GM12865 (cell line): ENCODE results near the gene ANKRD36.
"Not testable (repeated sequence)": the region's sequence is repeated elsewhere in the genome, so short reads cannot be mapped to it uniquely, and the experiment has no call there.

Experiments
- DNase-seq: peaks from one replicate; pipeline ENCODE4 v3.0.0; 2010; ENCODE audit warnings: low read depth
- H3K4me3 ChIP-seq: 2 replicates; pipeline ENCODE4 v1.5.1; 2011; ENCODE audit warnings: mild to moderate bottlenecking, low read depth, low read length, control low read depth
- TF ChIP-seq, protein P1 (sequence below): IDR thresholded peaks from 2 replicates; pipeline ENCODE4 v1.5.1; 2011; ENCODE audit warnings: low read length, control low read depth, low read depth, inconsistent platforms; ENCODE audit not compliant: insufficient read depth; ENCODE audit errors: missing control alignments

ANKRD36 gene

DNA sequence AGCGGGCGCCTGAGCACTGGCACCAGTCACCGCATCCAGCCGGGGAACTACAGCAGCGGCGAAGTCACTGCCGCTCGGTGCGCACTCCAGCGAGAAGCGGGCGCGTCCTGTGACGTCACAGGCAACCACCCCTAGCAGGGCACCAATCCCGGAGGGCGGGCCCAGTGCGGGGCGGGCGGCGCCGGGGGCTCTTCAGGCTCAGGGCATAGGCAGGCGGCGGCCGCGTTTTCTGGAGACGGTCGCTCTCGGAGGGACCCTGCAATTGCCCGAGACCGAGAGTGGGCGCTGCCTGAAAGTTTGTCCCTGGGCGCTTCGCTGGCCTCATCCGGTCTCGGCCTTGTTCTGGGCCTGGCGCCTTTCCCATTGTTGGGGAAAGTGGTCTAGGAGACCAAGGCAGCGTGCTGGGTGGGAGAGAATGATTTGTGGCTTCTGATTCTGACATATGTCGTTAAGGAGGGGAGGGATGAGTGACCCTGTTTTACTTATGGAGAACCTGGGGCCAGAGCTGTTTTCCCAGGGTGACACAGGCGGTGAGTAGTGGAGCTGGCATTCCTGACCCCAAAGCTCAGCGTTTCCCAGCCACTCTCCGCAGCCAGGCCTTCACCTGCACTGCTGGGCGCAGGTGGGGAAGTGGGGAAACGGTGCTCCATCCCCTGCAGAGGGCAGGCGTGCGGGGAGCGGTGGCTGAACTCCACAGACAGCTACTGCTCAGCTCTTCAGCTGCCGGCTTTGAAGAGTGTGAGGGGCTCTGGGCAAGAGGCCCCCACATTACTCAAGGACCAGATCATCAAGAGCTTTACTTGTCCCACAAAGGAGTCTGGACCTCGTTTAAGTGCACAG is 18.0 kb upstream of the ANKRD36 start, which contains the start of gene FAHD2B:
FAHD2B (minus strand) TSS at position 111 of the 840 bp plus-strand sequence. CDS start 3,176 bp downstream, outside the sequence.
- peak; percentile 76 for DNase-seq
- peak within 1 kb of the TSS; percentile 39 for H3K4me3 ChIP-seq

DNA sequence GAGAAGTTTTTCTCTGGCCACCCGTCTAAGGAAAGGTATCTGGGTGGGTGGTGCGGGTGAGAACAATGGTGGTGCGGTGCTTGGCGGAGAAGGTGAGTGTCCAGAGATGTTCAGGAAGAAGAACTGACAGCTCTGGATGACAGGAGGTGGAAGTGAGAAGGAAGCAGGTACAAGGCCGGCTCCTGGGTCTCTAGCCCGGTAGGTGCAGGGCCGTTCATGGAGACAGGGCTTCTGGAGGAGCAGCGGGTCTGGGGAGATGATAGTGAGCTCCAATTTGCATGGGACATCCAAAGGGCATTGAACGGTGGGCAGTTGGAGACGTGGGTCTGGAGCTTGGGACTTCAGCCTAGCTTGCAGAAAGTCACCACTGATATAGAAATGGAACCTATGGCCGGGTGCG is 17.3 kb upstream of the ANKRD36 start:
- DNase-seq = no peak
- TF ChIP-seq, protein P1, sequence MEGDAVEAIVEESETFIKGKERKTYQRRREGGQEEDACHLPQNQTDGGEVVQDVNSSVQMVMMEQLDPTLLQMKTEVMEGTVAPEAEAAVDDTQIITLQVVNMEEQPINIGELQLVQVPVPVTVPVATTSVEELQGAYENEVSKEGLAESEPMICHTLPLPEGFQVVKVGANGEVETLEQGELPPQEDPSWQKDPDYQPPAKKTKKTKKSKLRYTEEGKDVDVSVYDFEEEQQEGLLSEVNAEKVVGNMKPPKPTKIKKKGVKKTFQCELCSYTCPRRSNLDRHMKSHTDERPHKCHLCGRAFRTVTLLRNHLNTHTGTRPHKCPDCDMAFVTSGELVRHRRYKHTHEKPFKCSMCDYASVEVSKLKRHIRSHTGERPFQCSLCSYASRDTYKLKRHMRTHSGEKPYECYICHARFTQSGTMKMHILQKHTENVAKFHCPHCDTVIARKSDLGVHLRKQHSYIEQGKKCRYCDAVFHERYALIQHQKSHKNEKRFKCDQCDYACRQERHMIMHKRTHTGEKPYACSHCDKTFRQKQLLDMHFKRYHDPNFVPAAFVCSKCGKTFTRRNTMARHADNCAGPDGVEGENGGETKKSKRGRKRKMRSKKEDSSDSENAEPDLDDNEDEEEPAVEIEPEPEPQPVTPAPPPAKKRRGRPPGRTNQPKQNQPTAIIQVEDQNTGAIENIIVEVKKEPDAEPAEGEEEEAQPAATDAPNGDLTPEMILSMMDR = no peak
- no peak overlapping the region for H3K4me3 ChIP-seq

DNA sequence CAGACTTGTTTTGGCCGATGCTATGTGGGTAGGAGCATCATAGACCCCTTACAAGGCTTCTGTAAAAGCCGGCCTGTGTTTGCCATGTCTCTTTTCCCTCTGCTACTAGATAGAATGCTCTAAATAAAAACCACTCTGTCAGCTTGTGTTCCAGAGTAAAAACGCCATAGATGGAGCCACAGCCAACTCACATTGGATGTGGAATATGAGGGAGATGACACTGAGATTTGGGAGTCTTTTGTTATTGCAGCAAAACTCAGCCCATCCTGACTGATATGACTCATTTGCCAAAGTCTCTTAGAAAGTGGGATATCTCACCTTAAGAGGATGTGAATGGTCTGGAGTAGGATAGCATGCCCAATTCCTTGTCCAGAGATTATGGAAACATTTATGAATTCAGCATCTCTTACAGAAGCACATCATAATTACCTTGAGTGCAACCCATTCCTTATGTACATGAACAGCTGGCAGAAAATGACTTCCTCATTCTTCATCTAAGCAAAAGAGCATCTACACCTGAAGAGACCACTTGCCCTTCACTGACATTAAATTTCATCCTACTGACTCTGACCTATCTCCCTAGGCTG is 14.1 kb upstream of the ANKRD36 start:
- DNase-seq, H3K4me3 ChIP-seq: not testable (repeated sequence)

DNA sequence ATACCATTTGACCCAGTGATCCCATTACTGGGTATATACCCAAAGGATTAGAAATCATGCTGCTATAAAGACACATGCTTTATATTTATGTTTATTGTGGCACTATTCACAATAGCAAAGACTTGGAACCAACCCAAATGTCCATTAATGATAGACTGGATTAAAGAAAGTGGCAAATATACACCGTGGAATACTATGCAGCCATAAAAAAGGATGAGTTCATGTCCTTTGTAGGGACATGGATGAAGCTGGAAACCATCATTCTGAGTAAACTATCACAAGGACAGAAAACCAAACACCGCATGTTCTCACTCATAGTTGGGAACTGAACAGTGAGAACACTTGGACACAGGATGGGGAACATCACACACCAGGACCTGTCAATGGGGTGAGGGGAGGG is 6.1 kb upstream of the ANKRD36 start:
- DNase-seq, H3K4me3 ChIP-seq: not testable (repeated sequence)

DNA sequence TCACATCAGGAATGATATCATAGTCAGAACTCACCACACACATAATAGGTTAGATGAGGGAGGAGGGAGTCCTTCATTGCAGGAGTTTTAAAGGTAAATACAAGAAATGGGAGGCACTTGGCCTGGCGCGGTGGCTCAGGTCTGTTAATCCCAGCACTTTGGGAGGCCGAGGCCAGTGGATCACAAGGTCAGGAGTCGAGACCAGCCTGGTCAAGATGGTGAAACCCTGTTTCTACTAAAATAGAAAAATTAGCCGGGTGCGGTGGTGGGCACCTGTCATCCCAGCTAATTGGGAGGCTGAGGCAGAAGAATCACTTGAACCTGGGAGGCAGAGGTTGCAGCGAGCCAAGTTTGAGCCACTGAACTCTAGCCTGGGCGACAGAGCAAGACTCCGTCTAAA is 1.7 kb upstream of the ANKRD36 start:
- H3K4me3 ChIP-seq, DNase-seq: not testable (repeated sequence)

DNA sequence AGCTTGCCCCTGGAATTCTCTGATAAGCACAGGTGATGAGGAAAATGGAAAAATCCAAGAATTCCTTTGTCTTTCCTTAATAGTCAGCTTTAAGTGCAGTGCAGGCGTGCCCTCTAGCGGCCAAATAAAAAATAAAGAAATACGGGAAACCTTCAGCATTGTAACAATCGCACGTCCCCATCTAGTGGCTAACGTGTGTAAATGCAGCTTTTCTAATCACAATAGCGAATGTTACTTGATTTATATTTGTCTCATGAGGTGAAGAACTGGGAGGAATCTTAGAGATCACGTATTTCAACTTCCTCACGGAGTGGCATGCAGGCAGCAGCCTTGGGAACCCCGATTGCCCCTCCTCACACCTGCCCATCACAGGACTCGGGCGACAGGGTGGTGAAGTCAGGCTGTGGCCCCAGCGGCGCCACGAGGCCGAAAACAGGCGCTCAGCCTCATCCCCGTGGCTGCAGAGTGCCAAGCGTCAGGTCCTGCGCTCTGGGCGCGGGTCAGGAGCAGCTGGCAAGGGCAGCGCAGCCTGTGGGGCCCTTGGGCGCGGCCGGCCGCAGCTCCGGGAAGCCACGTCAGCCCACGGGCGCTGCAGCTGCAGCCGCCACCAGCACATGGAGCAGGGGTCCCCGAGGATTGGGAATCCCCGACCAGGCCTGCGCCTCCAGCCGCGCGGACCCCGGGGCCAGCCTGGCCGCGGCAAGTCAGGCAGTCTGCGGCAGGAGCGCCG is 468 bp upstream of the ANKRD36 start:
- TF ChIP-seq, protein P1 = peak; percentile 54
- DNase-seq = peak; percentile 57
- H3K4me3 ChIP-seq = peak overlapping the region; percentile 76

DNA sequence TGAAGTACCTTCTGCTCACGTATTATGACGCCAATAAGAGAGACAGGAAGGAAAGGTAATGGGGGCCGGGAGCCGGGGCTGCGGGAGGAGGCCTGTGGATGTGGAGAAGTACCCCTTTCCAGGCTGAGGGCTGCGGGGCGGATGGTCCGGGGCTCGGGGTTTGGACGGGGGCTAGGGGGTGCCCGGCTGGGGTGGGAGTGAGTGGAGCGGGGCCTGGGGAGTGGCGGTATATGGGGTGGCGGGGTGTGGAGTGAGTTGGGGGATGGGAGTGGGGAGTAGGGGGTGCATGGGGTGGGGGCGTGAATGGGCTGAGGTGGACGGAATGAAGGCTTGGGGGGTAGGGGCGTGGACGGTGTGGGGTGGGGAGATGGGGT is 916 bp downstream of the ANKRD36 start:
- peak overlapping the region; percentile 73 for H3K4me3 ChIP-seq
- DNase-seq = not testable (repeated sequence)

DNA sequence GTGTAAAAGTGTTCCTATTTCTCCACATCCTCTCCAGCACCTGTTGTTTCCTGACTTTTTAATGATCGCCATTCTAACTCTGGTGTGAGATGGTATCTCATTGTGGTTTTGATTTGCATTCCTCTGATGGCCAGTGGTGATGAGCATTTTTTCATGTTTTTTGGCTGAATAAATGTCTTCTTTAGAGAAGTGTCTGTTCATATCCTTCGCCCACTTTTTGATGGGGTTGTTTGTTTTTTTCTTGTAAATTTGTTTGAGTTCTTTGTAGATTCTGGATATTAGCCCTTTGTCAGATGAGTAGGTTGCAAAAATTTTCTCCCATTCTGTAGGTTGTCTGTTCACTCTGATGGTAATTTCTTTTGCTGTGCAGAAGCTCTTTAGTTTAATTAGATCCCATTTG is 16.1 kb downstream of the ANKRD36 start:
- not testable (repeated sequence) for DNase-seq, H3K4me3 ChIP-seq

DNA sequence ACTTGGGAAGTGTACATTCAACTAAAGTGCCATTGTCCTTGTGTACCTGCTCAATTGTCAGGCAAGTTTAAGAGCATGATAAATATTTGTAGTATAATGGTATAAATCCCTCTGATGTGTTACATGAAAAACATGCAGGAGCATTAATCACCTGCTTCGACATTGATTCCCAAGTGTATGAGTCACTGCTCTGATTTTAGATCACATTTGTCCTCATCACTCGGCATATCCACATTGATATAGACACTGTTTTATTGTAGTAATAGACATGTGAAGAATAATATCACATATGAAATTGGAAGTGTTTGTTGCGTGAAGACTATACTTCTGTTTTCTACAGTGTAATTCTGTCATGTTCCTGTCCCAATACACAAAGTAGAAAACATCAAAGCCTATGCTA is 31.1 kb downstream of the ANKRD36 start:
- not testable (repeated sequence) for DNase-seq

DNA sequence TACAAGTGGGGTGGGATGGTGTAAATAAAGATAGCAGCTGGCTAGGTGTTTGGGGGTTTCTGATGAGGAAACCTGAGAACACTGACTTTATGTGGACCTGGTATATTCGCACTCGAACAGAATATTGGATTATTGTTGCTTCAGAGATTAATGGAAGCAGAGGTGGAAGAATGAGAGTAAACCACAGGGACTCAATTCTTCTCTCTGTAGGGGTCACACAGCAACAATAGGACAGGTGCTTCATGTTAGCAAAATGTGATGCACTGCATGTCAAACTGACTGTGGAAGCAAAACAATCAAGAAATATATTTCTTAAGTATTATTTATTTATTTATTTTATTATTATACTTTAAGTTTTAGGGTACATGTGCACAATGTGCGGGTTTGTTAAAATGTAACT is 53.6 kb downstream of the ANKRD36 start:
- DNase-seq, H3K4me3 ChIP-seq: not testable (repeated sequence)

More for the DNA sequence above, 31.1 kb downstream of the ANKRD36 start:
- not testable (repeated sequence) for H3K4me3 ChIP-seq

DNA sequence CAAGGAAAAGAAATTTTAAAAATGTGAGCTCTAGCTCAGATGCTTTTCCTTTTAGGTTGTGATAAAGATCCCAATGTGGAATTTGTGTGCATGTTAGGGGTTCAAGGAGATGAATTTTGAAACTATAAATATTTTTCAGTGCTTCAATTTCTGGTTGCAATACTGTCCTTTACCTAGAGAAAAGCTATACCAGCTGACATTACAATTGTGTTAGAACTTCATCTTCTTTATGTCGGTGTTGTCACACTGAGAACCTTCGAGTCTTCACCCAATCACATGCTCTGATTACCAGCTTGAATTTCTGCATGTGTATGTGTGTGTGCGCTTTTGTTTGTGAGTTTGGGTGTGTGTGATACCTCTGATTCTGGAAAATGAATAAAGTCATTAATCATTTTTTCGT is 55.0 kb downstream of the ANKRD36 start:
- DNase-seq, H3K4me3 ChIP-seq: not testable (repeated sequence)

DNA sequence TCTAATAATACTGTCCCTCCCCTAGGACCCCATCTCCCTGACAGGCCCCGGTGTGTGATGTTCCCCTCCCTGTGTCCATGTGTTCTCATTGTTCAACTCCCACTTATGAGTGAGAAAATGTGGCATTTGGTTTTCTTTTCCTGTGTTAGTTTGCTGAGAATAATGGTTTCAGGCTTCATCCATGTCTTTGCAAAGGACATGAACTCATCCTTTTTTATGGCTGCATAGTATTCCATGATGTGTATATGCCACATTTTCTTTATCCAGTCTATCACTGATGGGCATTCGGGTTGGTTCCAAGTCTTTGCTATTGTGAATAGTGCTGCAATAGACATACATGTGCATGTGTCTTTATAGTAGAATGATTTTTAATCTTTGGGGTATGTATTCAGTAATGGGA is 55.6 kb downstream of the ANKRD36 start:
- DNase-seq, H3K4me3 ChIP-seq: not testable (repeated sequence)

DNA sequence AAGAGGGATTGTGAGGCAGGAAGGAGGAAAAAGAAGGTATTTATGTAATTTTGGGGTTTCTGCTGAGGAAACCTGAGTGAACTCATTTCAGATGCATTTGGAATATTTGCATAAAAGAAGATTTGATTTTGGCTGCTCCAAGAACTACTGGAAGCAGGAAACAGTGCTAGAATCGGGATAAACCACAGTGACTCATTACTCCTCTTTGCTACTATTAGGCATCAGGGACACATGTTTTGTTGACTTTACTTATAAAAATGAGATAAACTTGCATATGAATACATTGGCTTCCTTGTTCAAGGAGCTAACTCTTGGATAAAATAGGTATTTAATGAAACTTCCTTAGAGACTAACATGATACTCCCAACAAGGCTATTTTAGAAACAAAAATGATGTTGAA is 67.4 kb downstream of the ANKRD36 start:
- DNase-seq = not testable (repeated sequence)

DNA sequence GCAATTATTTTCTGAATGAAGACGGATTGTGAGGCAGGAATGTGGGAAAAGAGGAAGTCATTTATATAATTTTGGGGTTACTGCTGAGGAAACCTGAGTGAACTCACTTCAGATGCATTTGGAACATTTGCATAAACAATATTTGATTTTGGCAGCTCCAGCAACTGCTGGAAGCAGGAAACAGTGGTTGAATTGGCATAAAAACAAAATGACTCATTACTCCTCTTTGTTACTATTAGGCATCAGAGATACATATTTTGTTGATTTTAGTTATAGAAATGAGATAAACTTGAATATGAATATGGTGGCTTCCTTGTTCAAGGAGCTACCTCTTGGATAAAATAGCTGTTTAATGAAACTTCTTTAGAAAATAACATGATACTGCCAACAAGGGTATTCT is 82.4 kb downstream of the ANKRD36 start:
- DNase-seq, H3K4me3 ChIP-seq: not testable (repeated sequence)

More for the DNA sequence above, 67.4 kb downstream of the ANKRD36 start:
- H3K4me3 ChIP-seq = not testable (repeated sequence)

DNA sequence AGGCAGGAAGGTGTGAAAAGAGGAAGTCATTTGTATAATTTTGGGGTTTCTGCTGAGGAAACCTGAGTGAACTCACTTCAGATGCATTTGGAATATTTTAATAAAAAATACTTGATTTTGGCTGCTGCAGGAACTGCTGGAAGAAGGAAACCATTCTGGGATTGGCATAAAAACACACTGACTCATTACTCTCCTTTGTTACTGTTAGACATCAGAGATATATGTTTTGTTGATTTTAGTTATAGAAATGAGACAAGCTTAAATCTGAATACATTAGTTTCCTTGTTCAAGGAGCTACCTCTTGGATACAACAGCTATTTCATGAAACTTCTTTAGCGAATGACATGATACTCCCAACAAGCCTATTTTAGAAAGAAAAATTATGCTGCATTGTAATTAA is 84.3 kb downstream of the ANKRD36 start:
- not testable (repeated sequence) for DNase-seq, H3K4me3 ChIP-seq

DNA sequence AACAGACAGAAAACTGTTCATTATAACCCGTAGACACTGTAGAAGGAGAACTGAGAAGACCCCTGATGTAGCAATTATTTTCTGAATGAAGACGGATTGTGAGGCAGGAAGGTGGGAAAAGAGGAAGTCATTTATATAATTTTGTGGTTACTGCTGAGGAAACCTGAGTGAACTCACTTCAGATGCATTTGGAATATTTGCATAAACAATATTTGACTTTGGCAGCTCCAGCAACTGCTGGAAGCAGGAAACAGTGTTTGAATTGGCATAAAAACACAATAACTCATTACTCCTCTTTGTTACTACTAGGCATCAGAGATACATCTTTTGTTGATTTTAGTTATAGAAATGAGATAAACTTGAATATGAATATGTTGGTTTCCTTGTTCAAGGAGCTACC is 87.9 kb downstream of the ANKRD36 start:
- not testable (repeated sequence) for DNase-seq

More for the DNA sequence above, 87.9 kb downstream of the ANKRD36 start:
- H3K4me3 ChIP-seq = not testable (repeated sequence)
